GM12878 (cell line): Measurements from ENCODE around the gene DYNC2LI1. TPM values are rescaled to one million over a fixed set of nuclear protein-coding genes. Genes with fewer than 3 reads are reported as not detected.

ENCODE experiments used
- ATAC-seq: fragments of 200-7000 bp; cut with Tn5 transposase; 3 replicates; pipeline ENCODE4 v1.9.1; 2020; ENCODE audit warnings: mild to moderate bottlenecking, moderate library complexity
- BruUV-seq: library from RNA; stranded (reverse); fragments of 400-500 nt; replicated peaks from 2 replicates; lab custom pipeline; 2021; lab: Mats Ljungman, UMichigan
- CTCF ChIA-PET: fragments of 300-600 bp; sonication (Branson Sonifier 250); formaldehyde crosslinking; extraction: SDS; loops from one replicate; lab custom pipeline; 2021; ENCODE audit warnings: inconsistent platforms; lab: Yijun Ruan, JAX
- POLR2A ChIA-PET: fragments of 350-600 bp; formaldehyde crosslinking; extraction: SDS; loops from one replicate; lab custom pipeline; 2021; ENCODE audit warnings: inconsistent platforms; lab: Charles Lee
- RAD21 ChIA-PET: fragments of 300-600 bp; sonication (Branson Sonifier 250); formaldehyde crosslinking; loops from one replicate; lab custom pipeline; 2023; ENCODE audit warnings: antibody characterized with exemption; ENCODE audit not compliant: unreplicated experiment; lab: Charles Lee
- SMC1A ChIA-PET: fragments of 300-600 bp; sonication (Branson Sonifier 250); formaldehyde crosslinking; loops from one replicate; lab custom pipeline; 2023; ENCODE audit not compliant: unreplicated experiment, uncharacterized antibody; lab: Charles Lee
- DNase-seq: peaks from one replicate; pipeline ENCODE4 v3.0.0-alpha.2; 2011; ENCODE audit warnings: low read depth, low spot score
- FAIRE-seq: peaks from 3 replicates; lab custom pipeline; 2011; peaks lifted over from hg19 to GRCh38; lab: Jason Lieb, UNC
- H2AFZ ChIP-seq: 2 replicates; pipeline ENCODE4 v1.6.0; 2011; ENCODE audit warnings: low read depth, low read length, control low read depth; ENCODE audit not compliant: control insufficient read depth
- H3K27ac ChIP-seq: 2 replicates; pipeline ENCODE4 v1.5.1; 2011; ENCODE audit warnings: control low read depth; ENCODE audit not compliant: control insufficient read depth, insufficient read depth
- H3K27me3 ChIP-seq, 2 experiments: replicated peaks in 1 of 2; 2 replicates each; pipeline versions ENCODE4 v1.6.0 to v1.6.1; 2011; ENCODE audit warnings: low read length in 1 of 2; ENCODE audit not compliant: control insufficient read depth in 2 of 2, insufficient read depth in 2 of 2
- H3K36me3 ChIP-seq, 2 experiments: 2 replicates each; pipeline ENCODE4 v1.5.1; 2011; ENCODE audit warnings: low read length in 1 of 2; ENCODE audit not compliant: control insufficient read depth in 2 of 2, insufficient read depth in 2 of 2
- H3K4me1 ChIP-seq: 2 replicates; pipeline ENCODE4 v1.6.1; 2011; ENCODE audit warnings: mild to moderate bottlenecking, low read length, moderate library complexity, mixed read lengths; ENCODE audit not compliant: control insufficient read depth, insufficient read depth
- H3K4me2 ChIP-seq: 2 replicates; pipeline ENCODE4 v1.6.0; 2011; ENCODE audit warnings: control low read depth; ENCODE audit not compliant: control insufficient read depth, insufficient read depth
- H3K4me3 ChIP-seq: fragments of 200-600 bp; sonication (generic); 2 replicates; pipeline ENCODE4 v1.5.1; 2016
- H3K79me2 ChIP-seq: 2 replicates; pipeline ENCODE4 v1.6.0; 2011; ENCODE audit warnings: low read length; ENCODE audit not compliant: control insufficient read depth, insufficient read depth
- H3K9ac ChIP-seq: 2 replicates; pipeline ENCODE4 v1.8.0; 2011; ENCODE audit warnings: low read length, control low read depth, mixed read lengths; ENCODE audit not compliant: control insufficient read depth, insufficient read depth
- H3K9me3 ChIP-seq: replicated peaks from 3 replicates; pipeline ENCODE4 v1.5.1; 2011; ENCODE audit warnings: mild to moderate bottlenecking, low read length; ENCODE audit not compliant: control insufficient read depth, insufficient read depth
- H4K20me1 ChIP-seq: 2 replicates; pipeline ENCODE4 v1.6.0; 2011; ENCODE audit not compliant: control insufficient read depth, insufficient read depth
- ATF7 ChIP-seq: fragments of 450-650 bp; IDR thresholded peaks from 2 replicates; pipeline ENCODE4 v1.6.1; 2016; ENCODE audit warnings: low read depth, mild to moderate bottlenecking
- RUNX3 ChIP-seq: IDR thresholded peaks from 2 replicates; pipeline ENCODE4 v1.6.1; 2012; ENCODE audit warnings: low read length, inconsistent platforms
- SUPT20H ChIP-seq: IDR thresholded peaks from 2 replicates; pipeline ENCODE4 v1.6.1; 2011; ENCODE audit warnings: low read depth, mild to moderate bottlenecking, low read length, moderate library complexity, borderline replicate concordance; ENCODE audit not compliant: control insufficient read depth
- YY1 ChIP-seq: IDR thresholded peaks from 2 replicates; pipeline ENCODE4 v1.6.1; 2011; ENCODE audit warnings: low read depth, mild to moderate bottlenecking, low read length
- ZBTB40 ChIP-seq: fragments of 450-650 bp; IDR thresholded peaks from 2 replicates; pipeline ENCODE4 v1.6.1; 2016; ENCODE audit warnings: mild to moderate bottlenecking, moderate library complexity, borderline replicate concordance
- WGBS: methylation state at CpG from one replicate; pipeline ENCODE4 v1.1.6; 2016; ENCODE audit warnings: low lambda C conversion rate; ENCODE audit not compliant: insufficient replicate concordance, insufficient coverage; ENCODE audit errors: missing lambda C conversion rate; 5-methylcytosine and 5-hydroxymethylcytosine counted together
- in situ Hi-C: fragments of 300-500 bp; cut with MboI; formaldehyde crosslinking; loops from 9 replicates; pipeline ENCODE4 v1.14.3; 2018; ENCODE audit warnings: mixed read lengths
- intact Hi-C: fragments of 100-400 bp; cut with micrococcal nuclease; formaldehyde crosslinking; loops from one replicate; pipeline ENCODE4 v1.14.2; 2022; ENCODE audit not compliant: unreplicated experiment
- polyA plus RNA-seq, 11 experiments: library from polyadenylated mRNA; depleted of rRNA in 4 of 11; unstranded in 6 of 11; stranded (reverse) in 5 of 11; fragments of >200 nt; fragmentation: Nextera tagmentation in 4 of 11; fragmentation: Illumina TruSeq in 1 of 11; extraction: Ambion mirVana in 4 of 11; extraction: Trizol in 1 of 11; gene quantifications; 1 replicate in 1 of 11; 2 replicates in 10 of 11; pipeline versions ENCODE4 v1.2.1 to v1.2.3, GENCODE V29; 2011 to 2016; ENCODE audit warnings: inconsistent platforms in 2 of 11, missing spikeins in 2 of 11, low read depth in 1 of 11
- total RNA-seq, 4 experiments: library from RNA; depleted of rRNA in 3 of 4; stranded (reverse); fragments of >200 nt in 3 of 4; fragmentation: Illumina TruSeq in 1 of 4; extraction: Trizol in 1 of 4; gene quantifications; 2 replicates each; pipeline versions ENCODE4 v1.2.1 to v1.2.3, GENCODE V29; 2013 to 2021
- TF ChIP-seq, protein P1 (sequence below): fragments of 450-650 bp; conservative IDR thresholded peaks from 2 replicates; pipeline ENCODE4 v1.6.1; 2017; ENCODE audit warnings: mild to moderate bottlenecking, moderate library complexity
- TF ChIP-seq, protein P2 (sequence below): fragments of 450-650 bp; formaldehyde crosslinking; IDR thresholded peaks from 2 replicates; pipeline ENCODE4 v1.4.0; 2020; ENCODE audit warnings: mild to moderate bottlenecking, moderate library complexity
- TF ChIP-seq, protein P3 (sequence below): IDR thresholded peaks from 2 replicates; pipeline ENCODE4 v1.6.1; 2012; ENCODE audit warnings: mild to moderate bottlenecking, low read depth, low read length

DYNC2LI1 gene
- total and polyA plus RNA-seq, 10 of the 15 experiments (the other 5 are each of a cell fraction or from before 2014, with no cell fraction given), result 9.5 to 27.3 (median 19.3) TPM

DNA sequence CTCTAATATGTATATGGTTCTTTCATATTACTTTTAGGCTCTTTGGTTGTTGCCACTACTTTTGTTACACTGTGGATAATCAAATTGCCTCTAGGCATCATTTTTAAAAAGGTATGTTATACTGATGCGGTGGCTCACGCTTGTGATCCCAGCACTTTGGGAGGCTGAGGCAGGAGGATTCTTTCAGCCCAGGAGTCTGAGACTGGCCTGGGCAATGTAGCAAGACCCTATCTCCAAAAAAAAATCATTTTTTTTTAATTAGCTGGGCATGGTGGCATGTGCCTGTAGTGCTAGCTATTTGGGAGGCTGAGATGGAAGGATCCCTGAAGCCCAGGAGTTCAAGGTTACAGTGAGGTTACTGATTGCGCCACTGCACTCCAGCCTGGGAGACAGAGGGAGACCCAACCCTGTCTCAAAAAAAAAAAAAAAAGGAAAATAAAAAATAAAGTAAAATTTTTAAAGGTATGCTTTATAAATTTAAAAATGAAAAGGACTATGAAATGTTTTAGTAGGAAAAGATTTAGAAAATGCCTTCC lies 48.1 kb upstream of the DYNC2LI1 start:
- H3K79me2 ChIP-seq, result no peaks in the 10 kb centered on the region
- H3K4me1 ChIP-seq, result no peaks in the 10 kb centered on the region
- no peaks in the 10 kb centered on the region for H4K20me1 ChIP-seq
- no peak for FAIRE-seq
- SMC1A ChIA-PET, result no interaction called here
- no peak overlapping the region for H3K9ac ChIP-seq
- intact Hi-C loops, result no loop called here
- no peak overlapping the region for H3K27ac ChIP-seq
- H3K4me2 ChIP-seq, result no peak overlapping the region
- RAD21 ChIA-PET, result no interaction called here
- CTCF ChIA-PET, result no interaction called here
- H3K36me3 ChIP-seq, result no peaks in the 10 kb centered on the region
- no peak overlapping the region for H3K4me3 ChIP-seq
- DNase-seq, result no peak
- 71% methylated on average over 3 of the region's 3 CpGs for WGBS
- POLR2A ChIA-PET, result no interaction called here
- in situ Hi-C loops, result no loop called here
- H3K27me3 ChIP-seq, result no peaks in the 10 kb centered on the region; a peak in 1 of 4 replicates
- H2AFZ ChIP-seq, result no peak overlapping the region
- ATAC-seq, result no peak
- BruUV-seq, result no TSS peak
- H3K9me3 ChIP-seq, result no peaks in the 10 kb centered on the region
- TF ChIP-seq YY1, result no peak
- TF ChIP-seq, protein P1, sequence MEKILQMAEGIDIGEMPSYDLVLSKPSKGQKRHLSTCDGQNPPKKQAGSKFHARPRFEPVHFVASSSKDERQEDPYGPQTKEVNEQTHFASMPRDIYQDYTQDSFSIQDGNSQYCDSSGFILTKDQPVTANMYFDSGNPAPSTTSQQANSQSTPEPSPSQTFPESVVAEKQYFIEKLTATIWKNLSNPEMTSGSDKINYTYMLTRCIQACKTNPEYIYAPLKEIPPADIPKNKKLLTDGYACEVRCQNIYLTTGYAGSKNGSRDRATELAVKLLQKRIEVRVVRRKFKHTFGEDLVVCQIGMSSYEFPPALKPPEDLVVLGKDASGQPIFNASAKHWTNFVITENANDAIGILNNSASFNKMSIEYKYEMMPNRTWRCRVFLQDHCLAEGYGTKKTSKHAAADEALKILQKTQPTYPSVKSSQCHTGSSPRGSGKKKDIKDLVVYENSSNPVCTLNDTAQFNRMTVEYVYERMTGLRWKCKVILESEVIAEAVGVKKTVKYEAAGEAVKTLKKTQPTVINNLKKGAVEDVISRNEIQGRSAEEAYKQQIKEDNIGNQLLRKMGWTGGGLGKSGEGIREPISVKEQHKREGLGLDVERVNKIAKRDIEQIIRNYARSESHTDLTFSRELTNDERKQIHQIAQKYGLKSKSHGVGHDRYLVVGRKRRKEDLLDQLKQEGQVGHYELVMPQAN, result no peak
- TF ChIP-seq RUNX3, result no peak
- TF ChIP-seq ATF7, result no peak
- TF ChIP-seq, protein P2, sequence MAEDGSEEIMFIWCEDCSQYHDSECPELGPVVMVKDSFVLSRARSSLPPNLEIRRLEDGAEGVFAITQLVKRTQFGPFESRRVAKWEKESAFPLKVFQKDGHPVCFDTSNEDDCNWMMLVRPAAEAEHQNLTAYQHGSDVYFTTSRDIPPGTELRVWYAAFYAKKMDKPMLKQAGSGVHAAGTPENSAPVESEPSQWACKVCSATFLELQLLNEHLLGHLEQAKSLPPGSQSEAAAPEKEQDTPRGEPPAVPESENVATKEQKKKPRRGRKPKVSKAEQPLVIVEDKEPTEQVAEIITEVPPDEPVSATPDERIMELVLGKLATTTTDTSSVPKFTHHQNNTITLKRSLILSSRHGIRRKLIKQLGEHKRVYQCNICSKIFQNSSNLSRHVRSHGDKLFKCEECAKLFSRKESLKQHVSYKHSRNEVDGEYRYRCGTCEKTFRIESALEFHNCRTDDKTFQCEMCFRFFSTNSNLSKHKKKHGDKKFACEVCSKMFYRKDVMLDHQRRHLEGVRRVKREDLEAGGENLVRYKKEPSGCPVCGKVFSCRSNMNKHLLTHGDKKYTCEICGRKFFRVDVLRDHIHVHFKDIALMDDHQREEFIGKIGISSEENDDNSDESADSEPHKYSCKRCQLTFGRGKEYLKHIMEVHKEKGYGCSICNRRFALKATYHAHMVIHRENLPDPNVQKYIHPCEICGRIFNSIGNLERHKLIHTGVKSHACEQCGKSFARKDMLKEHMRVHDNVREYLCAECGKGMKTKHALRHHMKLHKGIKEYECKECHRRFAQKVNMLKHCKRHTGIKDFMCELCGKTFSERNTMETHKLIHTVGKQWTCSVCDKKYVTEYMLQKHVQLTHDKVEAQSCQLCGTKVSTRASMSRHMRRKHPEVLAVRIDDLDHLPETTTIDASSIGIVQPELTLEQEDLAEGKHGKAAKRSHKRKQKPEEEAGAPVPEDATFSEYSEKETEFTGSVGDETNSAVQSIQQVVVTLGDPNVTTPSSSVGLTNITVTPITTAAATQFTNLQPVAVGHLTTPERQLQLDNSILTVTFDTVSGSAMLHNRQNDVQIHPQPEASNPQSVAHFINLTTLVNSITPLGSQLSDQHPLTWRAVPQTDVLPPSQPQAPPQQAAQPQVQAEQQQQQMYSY (CRISPR knock-in tag), result no peak
- TF ChIP-seq ZBTB40, result no peak
- TF ChIP-seq, protein P3, sequence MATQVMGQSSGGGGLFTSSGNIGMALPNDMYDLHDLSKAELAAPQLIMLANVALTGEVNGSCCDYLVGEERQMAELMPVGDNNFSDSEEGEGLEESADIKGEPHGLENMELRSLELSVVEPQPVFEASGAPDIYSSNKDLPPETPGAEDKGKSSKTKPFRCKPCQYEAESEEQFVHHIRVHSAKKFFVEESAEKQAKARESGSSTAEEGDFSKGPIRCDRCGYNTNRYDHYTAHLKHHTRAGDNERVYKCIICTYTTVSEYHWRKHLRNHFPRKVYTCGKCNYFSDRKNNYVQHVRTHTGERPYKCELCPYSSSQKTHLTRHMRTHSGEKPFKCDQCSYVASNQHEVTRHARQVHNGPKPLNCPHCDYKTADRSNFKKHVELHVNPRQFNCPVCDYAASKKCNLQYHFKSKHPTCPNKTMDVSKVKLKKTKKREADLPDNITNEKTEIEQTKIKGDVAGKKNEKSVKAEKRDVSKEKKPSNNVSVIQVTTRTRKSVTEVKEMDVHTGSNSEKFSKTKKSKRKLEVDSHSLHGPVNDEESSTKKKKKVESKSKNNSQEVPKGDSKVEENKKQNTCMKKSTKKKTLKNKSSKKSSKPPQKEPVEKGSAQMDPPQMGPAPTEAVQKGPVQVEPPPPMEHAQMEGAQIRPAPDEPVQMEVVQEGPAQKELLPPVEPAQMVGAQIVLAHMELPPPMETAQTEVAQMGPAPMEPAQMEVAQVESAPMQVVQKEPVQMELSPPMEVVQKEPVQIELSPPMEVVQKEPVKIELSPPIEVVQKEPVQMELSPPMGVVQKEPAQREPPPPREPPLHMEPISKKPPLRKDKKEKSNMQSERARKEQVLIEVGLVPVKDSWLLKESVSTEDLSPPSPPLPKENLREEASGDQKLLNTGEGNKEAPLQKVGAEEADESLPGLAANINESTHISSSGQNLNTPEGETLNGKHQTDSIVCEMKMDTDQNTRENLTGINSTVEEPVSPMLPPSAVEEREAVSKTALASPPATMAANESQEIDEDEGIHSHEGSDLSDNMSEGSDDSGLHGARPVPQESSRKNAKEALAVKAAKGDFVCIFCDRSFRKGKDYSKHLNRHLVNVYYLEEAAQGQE, result no peak
- TF ChIP-seq SUPT20H, result no peak
